Activated CD4-positive, alpha-beta T cell treated with anti-CD3 and anti-CD28 coated beads, Interleukin-2, amount 10 ng/mL, durations not matched to agents 7 days and 5 days (primary cell): ENCODE measurements around the gene FASTKD3. TPM values are rescaled to one million over a fixed set of nuclear protein-coding genes. Genes with fewer than 3 reads are reported as not detected.
"Not testable (repeated sequence)": the region's sequence is repeated elsewhere in the genome, so short reads cannot be mapped to it uniquely, and the experiment has no call there.

Experiments
- CTCF ChIA-PET: fragments of 350-600 bp; sonication (Branson Sonifier 250); formaldehyde crosslinking; loops from one replicate; lab custom pipeline; 2021; ENCODE audit warnings: antibody characterized with exemption; lab: Charles Lee
- POLR2A ChIA-PET: fragments of 350-600 bp; sonication (Branson Sonifier 250); formaldehyde crosslinking; loops from one replicate; lab custom pipeline; 2021; ENCODE audit warnings: antibody characterized with exemption; lab: Charles Lee
- DNase-seq: peaks from one replicate; pipeline ENCODE4 v3.0.0-alpha.2; 2020
- H3K27ac Mint-ChIP-seq: one replicate; pipeline ENCODE4 v1.8.0; 2021; ENCODE audit warnings: mild to moderate bottlenecking, moderate library complexity, mixed read lengths
- H3K27me3 Mint-ChIP-seq: one replicate; pipeline ENCODE4 v1.8.0; 2021; ENCODE audit warnings: mixed read lengths
- H3K36me3 Mint-ChIP-seq: one replicate; pipeline ENCODE4 v1.8.0; 2021; ENCODE audit warnings: low read depth, mixed read lengths
- H3K4me1 Mint-ChIP-seq: one replicate; pipeline ENCODE4 v1.8.0; 2021; ENCODE audit warnings: mixed read lengths
- H3K4me3 Mint-ChIP-seq: one replicate; pipeline ENCODE4 v1.8.0; 2021; ENCODE audit warnings: mild to moderate bottlenecking, moderate library complexity, mixed read lengths
- H3K9me3 Mint-ChIP-seq: one replicate; pipeline ENCODE4 v1.8.0; 2021; ENCODE audit warnings: mixed read lengths
- total RNA-seq, 2 experiments: library from RNA; stranded (reverse); gene quantifications; one replicate each; pipeline ENCODE4 v1.2.3, GENCODE V29; 2021

FASTKD3 gene, protein sequence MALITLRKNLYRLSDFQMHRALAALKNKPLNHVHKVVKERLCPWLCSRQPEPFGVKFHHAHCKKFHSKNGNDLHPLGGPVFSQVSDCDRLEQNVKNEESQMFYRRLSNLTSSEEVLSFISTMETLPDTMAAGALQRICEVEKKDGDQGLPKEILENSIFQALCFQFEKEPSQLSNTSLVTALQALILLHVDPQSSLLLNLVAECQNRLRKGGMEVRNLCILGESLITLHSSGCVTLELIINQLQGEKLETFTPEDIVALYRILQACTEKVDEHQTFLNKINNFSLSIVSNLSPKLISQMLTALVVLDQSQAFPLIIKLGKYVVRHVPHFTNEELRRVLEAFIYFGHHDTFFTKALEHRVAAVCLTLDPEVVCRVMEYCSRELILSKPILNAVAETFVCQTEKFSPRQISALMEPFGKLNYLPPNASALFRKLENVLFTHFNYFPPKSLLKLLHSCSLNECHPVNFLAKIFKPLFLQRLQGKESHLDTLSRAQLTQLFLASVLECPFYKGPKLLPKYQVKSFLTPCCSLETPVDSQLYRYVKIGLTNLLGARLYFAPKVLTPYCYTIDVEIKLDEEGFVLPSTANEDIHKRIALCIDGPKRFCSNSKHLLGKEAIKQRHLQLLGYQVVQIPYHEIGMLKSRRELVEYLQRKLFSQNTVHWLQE
- 10 to 100 TPM; 11.4 to 14.7 TPM for total RNA-seq

DNA sequence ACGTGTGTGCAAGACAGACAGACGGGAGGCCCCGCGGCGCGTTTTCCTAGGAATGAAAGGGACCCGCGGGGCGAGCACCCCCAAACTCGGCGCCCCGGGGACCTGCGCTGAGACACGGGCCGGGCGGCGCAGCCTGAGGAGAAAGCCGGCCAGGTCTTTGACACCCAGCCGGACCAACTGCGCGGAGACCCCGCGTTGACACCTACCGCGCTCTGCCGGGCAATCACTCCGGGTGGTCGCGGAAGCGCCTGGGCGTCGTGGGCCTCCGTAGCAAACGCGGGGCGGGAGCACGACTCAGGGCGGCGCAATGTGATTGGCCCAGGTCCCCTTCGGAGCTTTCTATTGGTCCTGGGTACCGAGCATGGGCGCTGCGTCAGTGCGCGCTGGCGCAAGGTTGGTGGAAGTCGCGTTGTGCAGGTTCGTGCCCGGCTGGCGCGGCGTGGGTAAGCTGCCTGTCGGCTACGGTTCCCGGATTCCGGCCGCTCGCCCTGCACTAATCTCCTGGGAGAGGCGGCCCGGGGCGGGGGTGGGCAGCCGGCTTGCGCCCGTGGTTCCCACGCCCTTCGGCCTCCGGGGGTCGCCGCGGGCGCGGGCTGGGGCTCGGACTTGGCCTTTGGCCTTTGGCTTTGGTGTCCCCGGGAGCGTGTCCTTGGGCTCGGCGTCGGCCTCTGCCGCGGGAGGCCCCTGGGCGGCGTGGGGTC, at the start of gene FASTKD3, which contains the start of gene MTRR:
FASTKD3 (minus strand) TSS at position 259 of the 701 bp plus-strand sequence. CDS start 948 bp downstream, outside the sequence.
MTRR (plus strand) TSS at position 376 of the 701 bp plus-strand sequence. CDS start 1,647 bp downstream, outside the sequence.
- no peaks in the 10 kb centered on the region for H3K27me3 Mint-ChIP-seq

DNA sequence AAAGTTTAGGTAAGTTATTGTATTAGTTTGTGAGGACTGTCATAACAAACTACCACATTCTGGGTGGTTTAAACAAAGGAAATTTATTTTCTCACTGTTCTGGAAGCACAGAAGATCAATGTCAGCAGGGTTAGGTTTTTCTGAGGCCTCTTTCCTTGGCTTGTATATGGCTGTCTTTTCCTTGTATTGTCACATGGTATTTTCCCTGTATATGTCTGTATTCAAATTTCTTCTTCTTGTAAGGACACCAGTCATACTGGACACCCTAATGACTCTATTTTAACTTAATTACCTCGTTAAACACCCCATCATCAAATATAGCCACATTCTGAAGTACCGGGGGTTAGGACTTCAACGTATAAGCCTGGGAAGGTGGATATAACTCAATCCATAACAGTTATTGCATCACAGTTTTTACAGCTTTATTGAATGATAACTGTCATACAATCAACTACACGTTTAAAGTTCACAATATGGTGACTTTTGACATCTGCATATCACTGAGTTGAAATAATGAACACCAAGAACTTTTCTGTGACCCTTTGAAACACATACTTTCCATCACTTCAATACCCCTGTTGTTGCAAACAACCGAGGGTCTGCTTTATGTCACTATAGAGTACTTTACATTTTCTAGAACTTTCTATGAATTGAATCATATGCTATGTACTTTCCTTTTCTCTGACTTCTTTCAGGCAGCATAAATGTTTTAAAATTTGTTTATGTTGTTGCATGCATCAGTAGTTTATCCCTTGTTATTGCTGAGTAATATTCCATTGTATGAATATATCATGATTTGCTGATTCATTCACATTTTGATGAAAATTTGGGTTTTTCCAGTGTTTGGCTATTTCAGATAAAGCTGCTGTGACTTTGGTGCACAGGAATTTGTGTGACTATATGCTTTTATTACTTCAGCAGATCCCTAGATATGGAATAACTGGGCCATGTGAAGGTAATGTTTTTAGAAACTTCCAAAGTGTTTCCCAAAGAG, 48.6 kb upstream of the FASTKD3 start:
- peaks cover 12% of the 10 kb centered on the region for H3K9me3 Mint-ChIP-seq
- H3K36me3 Mint-ChIP-seq: peaks cover 2% of the 10 kb centered on the region
- no peak overlapping the region for H3K27ac Mint-ChIP-seq
- POLR2A ChIA-PET: no interaction called here
- peaks cover 2% of the 10 kb centered on the region for H3K27me3 Mint-ChIP-seq
- no peak overlapping the region for H3K4me3 Mint-ChIP-seq
- no peaks in the 10 kb centered on the region for H3K4me1 Mint-ChIP-seq
- CTCF ChIA-PET: no interaction called here
- no peak for DNase-seq

More for the DNA sequence above, at the start of gene FASTKD3, which contains the start of gene MTRR:
- ChIA-PET POLR2A (interaction anchor here (1.2 kb wide), 1 partner anchor 11 kb away, joined by 9 read pairs; no protein-coding TSS in a partner anchor), CTCF (interaction anchor here (1.0 to 2.0 kb wide), 3 partner anchors 11 to 1084 kb away, joined by 3 to 6 read pairs (median 5); no protein-coding TSS in a partner anchor)
- no peaks in the 10 kb centered on the region for H3K9me3 Mint-ChIP-seq
- peaks cover 70% of the 10 kb centered on the region for H3K4me1 Mint-ChIP-seq
- peaks cover 42% of the 10 kb centered on the region for H3K36me3 Mint-ChIP-seq
- DNase-seq: peak; percentile 92
- H3K27ac Mint-ChIP-seq: peak within 1 kb of the TSS; percentile 93
- peak within 1 kb of the TSS; percentile 94 for H3K4me3 Mint-ChIP-seq

DNA sequence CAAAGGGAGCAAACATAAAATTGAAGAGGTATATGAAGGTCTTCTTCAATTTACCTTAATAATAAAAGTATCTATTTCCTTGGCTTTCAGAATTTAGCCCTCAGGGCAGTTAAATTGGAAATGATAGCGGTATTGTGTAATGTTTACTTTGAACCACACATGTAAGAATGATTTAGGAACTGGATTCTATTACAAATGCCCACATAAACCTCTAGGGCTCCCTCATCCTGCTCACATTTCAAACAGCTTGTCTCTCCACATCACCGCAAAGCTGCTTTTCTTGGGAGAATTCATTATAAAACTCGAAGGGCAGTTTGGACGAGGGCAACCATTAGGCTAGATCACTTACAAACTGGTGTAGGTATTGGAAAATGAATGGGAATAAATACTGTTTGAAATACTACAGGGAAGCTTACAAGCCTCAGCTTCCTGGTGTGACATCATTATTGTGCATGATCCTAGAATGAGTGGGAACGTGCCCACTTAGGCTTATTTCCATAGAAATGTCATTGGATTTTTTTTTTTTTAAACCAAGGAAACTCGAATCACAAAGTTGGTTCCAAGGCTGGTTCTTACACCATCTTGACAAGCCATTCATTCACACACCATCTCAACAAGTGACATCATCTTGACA, 47.5 kb upstream of the FASTKD3 start:
- Mint-ChIP-seq H3K36me3 (peaks cover 9% of the 10 kb centered on the region), H3K4me1 (no peaks in the 10 kb centered on the region), H3K9me3 (peaks cover 14% of the 10 kb centered on the region), H3K27me3 (peaks cover 2% of the 10 kb centered on the region), H3K4me3 (no peak overlapping the region), H3K27ac (no peak overlapping the region)
- ChIA-PET CTCF (interaction anchor here (0.5 to 0.6 kb wide), 2 partner anchors 468 to 1431 kb away, joined by 3 read pairs; no protein-coding TSS in a partner anchor), POLR2A (no interaction called here)
- no peak for DNase-seq

DNA sequence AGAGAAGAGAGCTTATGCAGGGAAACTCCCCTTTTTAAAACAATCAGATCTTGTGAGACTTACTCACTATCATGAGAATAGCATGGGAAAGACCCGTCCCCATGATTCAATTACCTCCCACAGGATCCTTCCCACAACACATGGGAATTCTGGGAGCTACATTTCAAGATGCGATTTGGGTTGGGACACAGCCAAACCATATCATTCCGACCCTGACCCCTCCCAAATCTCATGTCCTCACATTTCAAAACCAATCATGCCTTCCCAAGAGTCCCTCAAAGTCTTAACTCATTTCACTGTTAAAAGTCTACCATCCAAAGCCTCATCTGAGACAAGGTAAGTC, 42.6 kb upstream of the FASTKD3 start:
- H3K27me3 Mint-ChIP-seq, H3K4me1 Mint-ChIP-seq, H3K27ac Mint-ChIP-seq, DNase-seq, CTCF ChIA-PET, H3K4me3 Mint-ChIP-seq, POLR2A ChIA-PET: not testable (repeated sequence)
- peaks cover 43% of the 10 kb centered on the region for H3K36me3 Mint-ChIP-seq
- peaks cover 37% of the 10 kb centered on the region for H3K9me3 Mint-ChIP-seq

DNA sequence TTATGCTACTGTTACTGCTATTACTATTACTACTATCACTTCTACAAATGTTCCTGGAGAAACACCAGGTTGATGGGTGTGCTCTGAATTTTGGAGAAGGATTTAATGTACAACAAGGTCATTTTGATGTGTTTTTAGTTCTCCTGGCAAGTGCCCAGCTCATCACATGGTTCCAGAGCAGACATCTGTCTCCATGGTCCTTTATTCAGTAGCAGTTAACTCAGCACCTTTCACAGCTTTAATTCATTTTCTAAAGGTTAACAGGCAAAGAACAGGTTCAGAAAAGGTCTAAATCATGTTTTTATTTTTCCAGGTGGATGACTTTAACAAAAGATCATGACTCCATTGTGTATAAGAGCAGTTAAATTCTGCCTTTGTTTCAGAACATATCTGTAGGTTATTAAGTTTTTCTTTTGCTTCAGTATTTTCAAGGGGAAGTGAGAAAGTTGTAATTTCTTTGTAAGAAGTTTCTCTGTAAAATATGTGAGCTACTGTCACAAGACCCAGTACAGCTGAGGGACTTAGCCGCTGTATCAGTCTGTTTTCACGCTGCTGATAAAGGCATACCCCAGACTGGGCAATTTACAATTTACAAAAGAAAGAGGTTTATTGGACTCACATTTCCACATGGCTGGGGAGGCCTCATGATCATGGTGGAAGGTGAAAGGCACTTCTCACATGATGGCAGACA, 42.1 kb upstream of the FASTKD3 start:
- H3K4me3 Mint-ChIP-seq: no peak overlapping the region
- ChIA-PET POLR2A (no interaction called here), CTCF (no interaction called here)
- H3K27me3 Mint-ChIP-seq: no peaks in the 10 kb centered on the region
- no peak overlapping the region for H3K27ac Mint-ChIP-seq
- H3K9me3 Mint-ChIP-seq: peaks cover 37% of the 10 kb centered on the region
- DNase-seq: no peak
- no peaks in the 10 kb centered on the region for H3K4me1 Mint-ChIP-seq
- H3K36me3 Mint-ChIP-seq: peaks cover 44% of the 10 kb centered on the region

DNA sequence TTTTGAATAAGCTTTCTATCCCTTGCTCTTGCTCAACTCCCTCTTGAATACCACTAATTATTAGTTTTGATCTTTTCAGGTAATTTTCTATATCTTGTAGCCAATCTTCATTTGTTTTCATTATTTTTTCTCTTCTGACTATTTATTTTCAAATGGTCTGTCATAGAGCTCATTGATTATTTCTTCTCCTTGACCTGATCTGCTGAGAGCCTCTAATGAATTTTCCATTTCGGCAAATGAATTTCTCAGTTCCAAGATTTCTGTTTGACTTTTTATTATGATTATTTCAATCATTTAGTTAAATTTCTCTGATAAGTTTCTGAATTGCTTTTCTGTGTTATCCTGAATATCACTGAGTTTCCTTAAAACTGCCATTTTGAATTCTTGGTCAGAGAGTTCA, 39.5 kb upstream of the FASTKD3 start:
- peaks cover 64% of the 10 kb centered on the region for H3K36me3 Mint-ChIP-seq
- CTCF ChIA-PET: no interaction called here
- no peak overlapping the region for H3K4me3 Mint-ChIP-seq
- DNase-seq: no peak
- H3K27ac Mint-ChIP-seq: no peak overlapping the region
- no peaks in the 10 kb centered on the region for H3K4me1 Mint-ChIP-seq
- no peaks in the 10 kb centered on the region for H3K27me3 Mint-ChIP-seq
- peaks cover 34% of the 10 kb centered on the region for H3K9me3 Mint-ChIP-seq
- POLR2A ChIA-PET: no interaction called here

DNA sequence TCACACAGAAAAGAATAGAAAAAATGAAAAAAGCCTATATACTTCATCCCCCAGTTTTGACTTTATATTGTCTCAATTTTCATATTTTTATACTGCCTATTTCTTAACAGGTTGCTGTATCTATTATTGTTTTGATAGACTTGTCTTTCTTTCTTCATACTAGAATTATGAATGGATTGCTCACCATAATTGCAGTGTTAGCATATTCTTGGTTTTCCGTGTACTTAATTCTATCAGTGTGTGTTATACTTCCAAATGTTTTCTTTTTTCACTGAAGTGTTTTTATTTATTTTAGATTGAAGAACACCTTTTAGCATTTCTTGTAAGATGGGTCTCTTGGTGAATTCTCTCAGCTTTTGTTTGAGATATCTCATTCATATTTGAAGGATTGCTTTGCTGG, 38.8 kb upstream of the FASTKD3 start:
- Mint-ChIP-seq H3K36me3 (peaks cover 71% of the 10 kb centered on the region), H3K27ac (no peak overlapping the region), H3K9me3 (peaks cover 27% of the 10 kb centered on the region), H3K4me3 (no peak overlapping the region), H3K4me1 (peaks cover under 1% of the 10 kb centered on the region), H3K27me3 (no peaks in the 10 kb centered on the region)
- ChIA-PET POLR2A (no interaction called here), CTCF (no interaction called here)
- no peak for DNase-seq

DNA sequence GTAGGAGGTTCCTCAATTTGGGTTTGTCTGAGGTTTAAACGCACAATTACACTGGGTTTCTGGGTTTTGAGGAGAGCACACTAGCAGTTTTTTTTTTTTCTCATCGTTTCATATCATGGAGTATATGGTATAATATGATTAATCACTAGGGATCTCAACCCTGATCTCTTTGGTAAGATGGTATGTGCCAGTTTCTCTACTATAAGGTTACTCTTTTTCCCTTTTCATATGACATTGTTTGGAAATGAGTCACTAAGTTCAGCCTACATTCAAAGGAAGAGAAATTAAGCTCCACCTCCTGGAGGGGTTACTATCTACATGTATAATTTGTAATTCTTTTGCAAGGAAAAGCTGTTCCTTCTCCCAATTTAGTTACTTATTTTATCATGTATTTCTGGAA, 35.3 kb upstream of the FASTKD3 start:
- no peak for DNase-seq
- Mint-ChIP-seq H3K27ac (no peak overlapping the region), H3K4me1 (peaks cover 2% of the 10 kb centered on the region), H3K27me3 (no peaks in the 10 kb centered on the region), H3K36me3 (peaks cover 75% of the 10 kb centered on the region), H3K9me3 (peaks cover 15% of the 10 kb centered on the region), H3K4me3 (no peak overlapping the region)
- ChIA-PET POLR2A (no interaction called here), CTCF (no interaction called here)

DNA sequence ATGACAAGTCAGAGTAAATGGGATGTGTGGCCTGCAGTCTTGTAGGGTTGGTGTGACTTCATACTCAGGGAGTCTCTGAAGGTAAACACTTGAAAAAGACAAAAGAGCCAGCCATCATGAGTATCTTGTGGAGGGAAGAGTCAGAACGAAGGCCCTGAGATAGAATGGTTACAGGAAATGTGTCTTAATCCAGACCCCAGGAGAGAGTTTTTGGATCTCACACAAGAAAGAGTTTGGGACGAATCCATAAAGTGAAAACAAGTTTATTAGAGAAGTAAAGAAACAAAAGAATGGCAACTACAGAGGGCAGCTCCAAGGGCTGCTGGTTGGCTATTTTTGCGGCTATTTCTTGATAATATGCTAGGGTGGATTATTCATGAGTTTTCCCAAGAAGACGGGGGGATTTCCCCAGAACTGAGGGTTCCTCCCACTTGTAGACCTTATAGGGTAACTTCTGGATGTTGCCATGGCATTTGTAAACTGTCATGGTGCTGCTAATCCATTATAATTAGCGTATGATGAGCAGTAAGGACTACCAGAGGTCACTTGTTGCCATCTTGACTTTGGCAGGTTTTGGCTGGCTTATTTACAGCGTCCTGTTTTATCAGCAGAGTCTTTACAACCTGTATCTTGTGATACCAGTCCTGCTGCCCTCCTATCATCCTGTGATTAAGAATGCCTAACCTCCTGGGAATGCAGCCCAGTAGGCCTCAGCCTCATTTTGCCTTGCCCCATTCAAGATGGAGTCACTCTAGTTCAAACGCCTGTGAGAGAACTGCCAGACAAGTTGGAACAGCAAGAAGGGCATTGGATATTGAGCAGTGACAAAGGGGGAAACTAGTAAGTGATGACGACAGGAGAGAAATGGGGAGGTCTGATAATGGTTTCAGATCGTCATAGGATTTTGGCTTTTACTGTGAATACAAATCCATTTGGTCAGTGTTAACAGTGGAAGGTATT, 34.1 kb upstream of the FASTKD3 start:
- DNase-seq: no peak
- no peak overlapping the region for H3K4me3 Mint-ChIP-seq
- CTCF ChIA-PET: no interaction called here
- H3K36me3 Mint-ChIP-seq: peaks cover 75% of the 10 kb centered on the region
- POLR2A ChIA-PET: no interaction called here
- H3K4me1 Mint-ChIP-seq: peaks cover 2% of the 10 kb centered on the region
- H3K27ac Mint-ChIP-seq: no peak overlapping the region
- H3K27me3 Mint-ChIP-seq: no peaks in the 10 kb centered on the region
- peaks cover 8% of the 10 kb centered on the region for H3K9me3 Mint-ChIP-seq

DNA sequence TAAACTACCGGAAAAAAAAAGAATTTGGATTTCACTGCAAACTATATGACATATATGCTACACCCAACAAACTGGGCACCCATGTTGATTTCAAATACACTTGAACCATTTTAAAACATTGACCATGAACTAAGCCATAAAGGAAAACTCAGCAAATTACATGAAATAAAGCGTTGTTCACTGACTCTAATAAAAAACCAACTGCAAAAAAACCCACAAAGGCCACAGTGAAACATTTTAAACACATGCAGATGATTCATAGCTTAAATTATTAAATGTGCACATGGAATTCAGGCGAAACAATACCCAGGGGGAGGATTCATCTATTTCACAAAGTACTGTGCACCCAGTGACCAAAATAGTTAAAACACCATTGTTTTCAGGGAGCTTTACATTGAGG, 33.4 kb upstream of the FASTKD3 start:
- DNase-seq: no peak
- Mint-ChIP-seq H3K4me3 (no peak overlapping the region), H3K36me3 (peaks cover 75% of the 10 kb centered on the region), H3K27ac (no peak overlapping the region), H3K4me1 (peaks cover 2% of the 10 kb centered on the region), H3K9me3 (peaks cover 4% of the 10 kb centered on the region), H3K27me3 (no peaks in the 10 kb centered on the region)
- POLR2A ChIA-PET: no interaction called here
- CTCF ChIA-PET: no interaction called here
